Activated CD4-positive, alpha-beta T cell treated with anti-CD3 and anti-CD28 coated beads for 1 hour (primary cell): Measurements from ENCODE around the gene SSR1.

Source experiments
- DNase-seq: peaks from one replicate; pipeline ENCODE4 v3.0.0-alpha.2; 2020

The SSR1 gene

GRCh38 chr6:7236306-7237209, 76.4 kb downstream of the SSR1 start:
- DNase-seq = no peak

- DNase-seq = no peak
These were observed 77.2 kb downstream of the SSR1 start for GRCh38 chr6:7235712-7236305.

- no peak for DNase-seq
These were observed 78.5 kb downstream of the SSR1 start for GRCh38 chr6:7234547-7234946.

DNA sequence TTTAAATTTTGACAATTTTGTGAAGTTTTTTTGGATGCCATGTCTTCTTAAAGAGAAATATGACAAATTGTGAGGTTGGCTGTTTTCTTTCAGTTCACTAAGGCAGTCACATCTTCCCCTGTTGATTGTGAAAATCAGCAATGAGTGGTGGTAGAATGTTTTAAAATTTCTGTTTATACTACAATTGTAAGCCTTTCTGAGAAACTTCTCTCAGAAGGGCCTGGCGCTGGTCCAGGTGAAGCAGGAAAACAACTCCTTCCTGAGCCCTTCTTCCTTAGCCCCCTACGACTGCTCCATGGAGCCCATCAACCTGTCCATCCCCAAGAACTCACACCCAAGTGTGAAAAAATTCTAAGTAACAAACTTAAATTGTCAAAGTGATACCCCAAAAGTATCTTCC, 80.6 kb downstream of the SSR1 start:
- DNase-seq = no peak

- DNase-seq = no peak
These were observed 81.9 kb downstream of the SSR1 start for GRCh38 chr6:7230956-7231713.

- no peak for DNase-seq
These were observed 82.7 kb downstream of the SSR1 start for GRCh38 chr6:7230327-7230691.

DNA sequence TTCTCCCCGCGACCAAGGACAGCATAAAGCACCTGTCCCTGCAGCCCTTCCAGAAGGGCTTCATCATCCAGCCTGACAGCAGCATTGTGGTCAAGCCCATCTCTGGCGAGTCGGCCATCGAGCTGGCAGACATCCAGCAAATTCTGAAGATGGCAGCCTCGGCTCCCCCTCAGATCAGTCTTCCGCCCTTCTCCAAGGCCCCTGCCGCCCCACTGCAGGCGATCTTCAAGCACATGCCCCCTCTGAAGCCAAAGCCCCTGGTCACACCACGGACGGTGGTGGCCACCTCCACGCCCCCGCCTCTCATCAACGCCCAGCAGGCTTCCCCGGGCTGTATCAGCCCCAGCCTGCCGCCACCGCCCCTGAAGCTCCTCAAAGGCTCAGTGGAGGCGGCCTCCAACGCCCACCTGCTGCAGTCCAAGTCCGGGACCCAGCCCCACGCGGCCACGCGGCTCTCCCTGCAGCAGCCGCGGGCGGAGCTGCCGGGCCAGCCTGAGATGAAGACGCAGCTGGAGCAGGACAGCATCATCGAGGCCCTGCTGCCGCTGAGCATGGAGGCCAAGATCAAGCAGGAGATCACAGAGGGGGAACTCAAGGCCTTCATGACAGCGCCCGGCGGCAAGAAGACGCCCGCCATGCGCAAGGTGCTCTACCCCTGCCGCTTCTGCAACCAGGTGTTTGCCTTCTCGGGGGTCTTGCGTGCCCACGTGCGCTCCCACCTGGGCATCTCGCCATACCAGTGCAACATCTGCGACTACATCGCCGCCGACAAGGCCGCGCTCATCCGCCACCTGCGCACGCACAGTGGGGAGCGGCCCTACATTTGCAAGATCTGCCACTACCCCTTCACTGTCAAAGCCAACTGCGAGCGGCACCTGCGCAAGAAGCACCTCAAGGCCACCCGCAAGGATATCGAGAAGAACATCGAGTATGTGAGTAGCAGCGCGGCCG, 83.3 kb downstream of the SSR1 start:
- DNase-seq = no peak

DNA sequence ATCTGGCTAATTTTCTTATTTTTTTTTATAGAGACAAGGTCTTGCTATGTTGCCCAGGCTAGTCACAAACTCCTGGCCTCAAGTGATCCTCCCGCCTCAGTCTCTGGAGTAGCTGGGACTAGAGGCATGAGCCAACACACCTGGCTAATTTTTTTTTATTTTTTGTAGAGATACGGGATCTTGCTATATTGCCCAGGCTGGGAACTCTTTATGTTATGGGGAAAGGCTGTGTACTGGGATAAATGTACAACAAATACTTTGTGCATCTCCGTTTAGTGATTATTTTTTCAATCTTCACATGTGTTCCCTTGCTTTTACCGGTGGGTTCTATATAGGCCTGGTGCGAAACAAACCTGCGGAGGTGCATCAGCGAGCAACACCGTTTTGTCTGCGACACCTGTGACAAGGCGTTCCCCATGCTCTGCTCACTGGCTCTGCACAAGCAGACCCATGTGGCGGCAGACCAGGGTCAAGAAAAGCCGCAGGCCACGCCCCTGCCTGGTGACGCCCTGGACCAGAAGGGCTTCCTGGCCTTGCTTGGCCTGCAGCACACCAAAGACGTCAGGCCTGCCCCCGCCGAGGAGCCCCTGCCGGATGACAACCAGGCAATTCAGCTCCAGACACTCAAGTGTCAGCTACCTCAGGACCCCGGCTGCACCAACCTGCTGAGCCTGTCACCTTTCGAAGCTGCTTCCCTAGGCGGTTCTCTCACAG, 84.2 kb downstream of the SSR1 start:
- no peak for DNase-seq

GRCh38 chr6:7224731-7225130, 88.3 kb downstream of the SSR1 start:
- DNase-seq = no peak

GRCh38 chr6:7222197-7222596, 90.8 kb downstream of the SSR1 start:
- DNase-seq = no peak

DNA sequence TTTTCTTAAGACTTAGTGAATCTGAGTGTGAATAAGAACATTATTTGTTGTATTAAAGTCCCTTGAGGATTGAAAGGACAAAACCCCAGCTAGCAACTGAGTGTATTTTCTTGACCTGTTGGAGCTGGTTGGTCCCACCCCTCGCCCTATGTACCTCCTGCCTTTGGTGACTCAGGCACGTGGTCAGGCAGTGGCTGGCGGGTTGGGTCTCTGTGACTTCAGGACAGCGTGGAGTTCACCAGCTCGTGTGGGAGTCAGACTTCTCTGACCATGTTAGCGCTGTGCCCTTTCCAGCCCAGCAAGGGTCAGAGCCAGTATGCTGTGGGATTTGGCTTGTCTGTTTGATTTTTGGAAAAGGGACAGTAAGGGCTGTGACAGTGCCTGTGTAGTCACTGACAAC, 93.7 kb downstream of the SSR1 start:
- DNase-seq = no peak

DNA sequence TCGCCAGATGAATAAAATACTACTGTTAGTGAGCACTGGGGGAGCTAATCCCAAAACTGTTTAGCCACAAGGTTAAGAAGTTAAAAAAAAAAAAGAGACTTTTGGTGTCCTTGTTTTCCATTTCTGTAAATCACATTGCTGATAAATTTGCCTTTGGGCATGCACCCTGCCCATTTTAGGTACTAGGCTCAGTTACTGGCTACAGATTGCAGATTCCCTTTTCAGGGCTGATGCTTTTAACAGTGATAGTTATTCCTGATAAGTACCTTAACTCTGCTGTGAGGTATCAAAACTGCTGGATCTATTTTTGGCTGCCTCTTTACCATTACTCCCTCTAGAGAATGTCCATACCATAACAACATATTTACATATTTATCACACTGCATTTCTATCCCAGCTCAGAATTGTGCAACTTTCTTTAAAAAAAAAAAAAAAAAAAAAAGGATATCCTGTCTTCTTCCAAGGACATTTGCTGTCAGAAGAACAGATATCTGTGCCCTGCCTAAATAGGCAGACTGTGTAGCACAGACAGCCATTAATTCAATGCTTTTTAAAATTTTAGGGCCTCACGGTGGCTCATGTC, 94.5 kb downstream of the SSR1 start:
- no peak for DNase-seq
